ENCODE results near the gene ALOX12.
A peak's percentile ranks its signal among the peaks of the same experiment; 100 is the strongest.

The ALOX12 gene

DNA sequence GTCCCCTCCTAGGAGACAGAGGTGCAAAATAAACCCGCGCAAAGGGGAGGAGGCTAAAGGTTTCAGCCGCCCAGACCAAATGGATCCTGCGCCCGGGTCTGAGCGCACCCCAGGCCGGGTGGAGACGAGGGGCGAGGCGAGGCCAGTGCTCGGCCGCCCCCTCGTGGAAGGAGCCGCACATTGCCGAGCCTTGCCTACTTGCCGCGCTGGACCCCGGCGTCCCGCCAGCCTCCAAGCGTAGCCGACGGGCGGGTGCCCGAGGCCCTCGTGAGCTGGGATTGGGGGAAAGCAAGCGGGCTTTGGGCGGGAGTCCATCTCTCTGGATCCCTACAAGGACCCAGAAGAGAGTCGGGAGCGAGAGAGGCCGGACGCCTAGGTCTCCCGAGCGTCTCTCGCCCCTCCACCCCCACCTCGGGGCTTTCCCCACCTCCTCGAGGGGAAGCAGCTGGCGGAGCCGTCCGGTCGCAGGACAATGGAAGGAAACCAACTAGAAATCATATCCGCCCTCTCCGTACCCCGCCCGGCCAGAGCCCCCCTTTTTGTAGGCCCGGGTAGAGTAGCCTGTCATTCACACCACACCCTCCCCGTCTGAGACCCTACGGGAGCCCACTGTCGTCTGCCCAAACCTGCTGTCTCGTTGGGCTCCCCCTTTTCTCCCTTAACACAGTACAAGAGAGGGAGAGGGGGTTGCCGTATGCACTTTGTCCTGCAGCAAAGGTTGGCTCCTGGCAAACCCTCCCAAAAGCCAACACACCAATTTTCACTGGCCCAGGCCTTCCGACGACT is 26.3 kb downstream of the ALOX12 start:
- peak; percentile 75 to 76 for DNase-seq (ENCODE audit: low read depth in 2 of 2)

DNA sequence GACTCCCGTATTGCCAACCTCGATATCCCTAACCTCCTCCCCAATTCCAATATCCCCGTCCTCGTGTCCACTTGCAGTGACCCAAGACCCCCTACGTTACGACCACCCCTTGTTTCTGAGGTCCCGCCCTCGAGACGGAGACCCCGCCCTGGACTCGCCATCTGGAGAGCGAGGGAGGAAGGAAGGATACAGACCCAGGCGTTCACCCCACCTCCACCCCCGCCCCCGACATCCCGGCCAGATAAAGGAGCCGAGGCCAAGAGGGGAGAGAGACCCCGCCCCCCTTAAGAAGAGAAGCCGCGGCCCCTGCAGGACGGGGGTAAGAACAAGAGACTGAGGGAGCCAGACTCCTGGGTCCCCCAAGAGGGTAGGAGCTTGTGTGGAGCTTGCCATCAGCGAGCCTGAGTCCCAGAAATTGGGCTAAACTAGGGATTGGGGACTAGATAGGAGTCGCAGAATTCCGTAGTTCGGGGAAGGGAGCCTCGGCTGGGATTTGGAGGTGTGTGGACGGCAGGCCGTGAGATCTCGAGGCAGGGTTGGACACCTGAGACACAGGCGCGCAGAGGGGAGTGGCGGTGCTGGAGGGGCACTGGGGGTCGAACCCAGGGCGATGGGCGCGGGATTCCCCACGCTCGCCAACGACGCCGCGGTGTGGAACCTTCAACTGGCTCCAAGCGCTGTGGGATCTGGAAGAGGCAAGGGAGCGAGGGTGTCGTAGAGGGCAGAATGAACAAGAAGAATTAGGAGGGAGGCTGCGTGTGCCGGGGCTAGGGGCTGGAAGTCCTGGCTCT is 27.1 kb downstream of the ALOX12 start, which contains the start of gene BCL6B:
Gene BCL6B (plus strand): TSS at position 270 of the 791 bp plus-strand sequence. CDS start 622 bp downstream, outside the sequence.
- no peak for DNase-seq (ENCODE audit: low read depth in 2 of 2)

DNA sequence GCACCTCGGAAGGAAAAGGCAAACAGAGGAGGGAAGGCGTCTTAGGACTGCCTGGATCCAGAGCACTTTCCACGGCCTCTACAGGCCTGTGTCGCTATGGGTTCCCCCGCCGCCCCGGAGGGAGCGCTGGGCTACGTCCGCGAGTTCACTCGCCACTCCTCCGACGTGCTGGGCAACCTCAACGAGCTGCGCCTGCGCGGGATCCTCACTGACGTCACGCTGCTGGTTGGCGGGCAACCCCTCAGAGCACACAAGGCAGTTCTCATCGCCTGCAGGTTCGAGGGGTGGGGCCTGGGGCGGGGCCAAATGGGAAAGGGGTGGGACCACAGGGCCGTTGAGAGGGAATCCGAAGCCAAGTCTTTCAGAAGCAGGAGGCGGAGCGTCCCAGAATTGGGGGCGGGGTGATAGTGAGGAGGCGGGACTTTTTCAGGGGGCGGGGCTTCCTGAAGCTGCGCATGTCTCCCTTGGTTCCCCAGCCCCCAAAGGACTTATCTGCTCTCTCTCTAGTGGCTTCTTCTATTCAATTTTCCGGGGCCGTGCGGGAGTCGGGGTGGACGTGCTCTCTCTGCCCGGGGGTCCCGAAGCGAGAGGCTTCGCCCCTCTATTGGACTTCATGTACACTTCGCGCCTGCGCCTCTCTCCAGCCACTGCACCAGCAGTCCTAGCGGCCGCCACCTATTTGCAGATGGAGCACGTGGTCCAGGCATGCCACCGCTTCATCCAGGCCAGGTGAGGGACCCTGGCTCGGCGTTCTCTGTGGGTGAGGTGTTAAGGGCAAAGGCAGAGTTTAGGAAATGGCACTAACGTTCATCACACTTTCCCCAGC is 27.9 kb downstream of the ALOX12 start:
- peak; percentile 92 to 96 for DNase-seq (ENCODE audit: low read depth in 2 of 2)

DNA sequence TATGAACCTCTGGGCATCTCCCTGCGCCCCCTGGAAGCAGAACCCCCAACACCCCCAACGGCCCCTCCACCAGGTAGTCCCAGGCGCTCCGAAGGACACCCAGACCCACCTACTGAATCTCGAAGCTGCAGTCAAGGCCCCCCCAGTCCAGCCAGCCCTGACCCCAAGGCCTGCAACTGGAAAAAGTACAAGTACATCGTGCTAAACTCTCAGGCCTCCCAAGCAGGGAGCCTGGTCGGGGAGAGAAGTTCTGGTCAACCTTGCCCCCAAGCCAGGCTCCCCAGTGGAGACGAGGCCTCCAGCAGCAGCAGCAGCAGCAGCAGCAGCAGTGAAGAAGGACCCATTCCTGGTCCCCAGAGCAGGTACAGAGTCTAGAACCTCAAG is 28.5 kb downstream of the ALOX12 start:
- DNase-seq (ENCODE audit: low read depth in 2 of 2), result no peak

DNA sequence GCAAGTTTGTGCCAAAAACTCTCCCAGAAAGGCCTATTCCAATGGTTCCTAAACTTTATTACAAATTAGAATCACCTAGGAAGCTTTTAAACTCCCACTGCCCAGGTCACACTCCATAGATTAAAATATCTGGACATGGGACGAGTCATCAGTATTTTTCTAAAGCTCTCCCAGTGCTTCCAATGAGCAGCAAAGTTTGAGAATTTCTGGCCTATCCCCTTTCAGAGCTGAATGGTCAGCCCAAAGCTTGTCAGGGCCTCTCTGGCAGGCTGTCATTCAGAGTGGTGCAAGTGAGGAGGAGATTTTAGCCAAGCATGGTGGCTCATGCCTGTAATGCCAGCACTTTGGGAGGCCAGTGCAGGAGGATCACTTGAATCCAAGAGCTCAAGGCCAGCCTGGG is 29.4 kb downstream of the ALOX12 start:
- no peak for DNase-seq (ENCODE audit: low read depth in 2 of 2)

DNA sequence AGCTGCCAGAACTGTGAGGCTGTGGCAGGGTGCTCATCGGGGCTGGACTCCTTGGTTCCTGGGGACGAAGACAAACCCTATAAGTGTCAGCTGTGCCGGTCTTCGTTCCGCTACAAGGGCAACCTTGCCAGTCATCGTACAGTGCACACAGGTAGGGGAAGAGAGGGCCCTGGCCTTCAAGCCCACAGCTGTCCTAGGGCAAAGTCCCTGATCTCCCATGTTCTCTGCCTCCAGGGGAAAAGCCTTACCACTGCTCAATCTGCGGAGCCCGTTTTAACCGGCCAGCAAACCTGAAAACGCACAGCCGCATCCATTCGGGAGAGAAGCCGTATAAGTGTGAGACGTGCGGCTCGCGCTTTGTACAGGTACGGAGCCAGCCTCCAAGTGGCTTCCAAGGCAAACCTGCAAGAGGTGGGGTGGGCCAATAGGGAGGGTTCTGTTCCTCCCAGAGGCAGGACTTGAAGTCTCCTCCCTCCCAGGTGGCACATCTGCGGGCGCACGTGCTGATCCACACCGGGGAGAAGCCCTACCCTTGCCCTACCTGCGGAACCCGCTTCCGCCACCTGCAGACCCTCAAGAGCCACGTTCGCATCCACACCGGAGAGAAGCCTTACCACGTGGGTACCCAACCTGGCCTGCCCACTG is 30.7 kb downstream of the ALOX12 start:
- DNase-seq (ENCODE audit: low read depth in 2 of 2), result no peak

DNA sequence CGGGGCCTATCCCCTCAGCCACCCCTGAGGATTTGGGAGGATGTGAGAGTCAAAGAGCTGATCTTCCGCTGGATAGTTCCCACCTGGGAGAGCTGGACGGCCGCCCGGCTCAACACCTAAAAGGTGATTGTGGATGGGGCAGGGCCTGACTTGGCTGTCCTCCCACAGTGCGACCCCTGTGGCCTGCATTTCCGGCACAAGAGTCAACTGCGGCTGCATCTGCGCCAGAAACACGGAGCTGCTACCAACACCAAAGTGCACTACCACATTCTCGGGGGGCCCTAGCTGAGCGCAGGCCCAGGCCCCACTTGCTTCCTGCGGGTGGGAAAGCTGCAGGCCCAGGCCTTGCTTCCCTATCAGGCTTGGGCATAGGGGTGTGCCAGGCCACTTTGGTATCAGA is 31.5 kb downstream of the ALOX12 start:
- DNase-seq (ENCODE audit: low read depth in 2 of 2), result no peak

DNA sequence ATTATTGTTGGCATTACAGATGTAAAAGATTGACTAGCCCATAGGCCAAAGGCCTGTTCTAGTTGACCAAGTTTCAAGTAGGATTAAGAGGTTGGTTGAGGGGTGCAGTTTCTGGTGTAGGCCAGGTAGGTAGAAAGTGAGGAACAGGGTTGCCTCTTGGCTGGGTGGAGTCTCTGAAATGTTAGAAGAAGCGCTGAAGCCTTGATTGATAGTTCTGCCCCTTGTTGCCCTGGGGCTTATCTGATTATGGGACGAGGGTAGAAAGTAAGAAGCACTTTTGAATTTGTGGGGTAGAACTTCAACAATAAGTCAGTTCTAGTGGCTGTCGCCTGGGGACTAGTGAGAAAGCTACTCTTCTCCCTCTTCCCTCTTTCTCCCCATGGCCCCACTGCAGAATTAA is 33.2 kb downstream of the ALOX12 start:
- DNase-seq (ENCODE audit: low read depth in 2 of 2), result no peak

DNA sequence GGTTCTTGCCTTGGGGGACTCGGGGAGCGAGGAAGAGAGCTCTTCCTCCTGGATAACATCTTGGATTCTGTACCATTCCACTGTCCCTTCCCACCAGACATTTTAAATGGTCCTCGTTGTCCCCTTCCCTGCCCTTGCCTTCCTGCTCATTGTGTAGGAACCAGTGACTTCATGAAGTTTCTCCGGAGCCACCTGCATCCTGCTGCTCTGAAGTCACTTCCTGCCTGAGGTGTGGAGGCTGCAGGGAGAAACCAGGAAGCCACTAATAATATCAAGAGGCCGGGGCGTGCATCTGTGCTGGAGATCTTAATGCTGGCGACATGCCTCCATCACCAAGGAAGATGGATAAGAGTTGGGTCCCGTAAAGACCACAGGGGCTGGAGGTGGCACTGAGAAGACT is 33.8 kb downstream of the ALOX12 start:
- DNase-seq (ENCODE audit: low read depth in 2 of 2), result no peak

DNA sequence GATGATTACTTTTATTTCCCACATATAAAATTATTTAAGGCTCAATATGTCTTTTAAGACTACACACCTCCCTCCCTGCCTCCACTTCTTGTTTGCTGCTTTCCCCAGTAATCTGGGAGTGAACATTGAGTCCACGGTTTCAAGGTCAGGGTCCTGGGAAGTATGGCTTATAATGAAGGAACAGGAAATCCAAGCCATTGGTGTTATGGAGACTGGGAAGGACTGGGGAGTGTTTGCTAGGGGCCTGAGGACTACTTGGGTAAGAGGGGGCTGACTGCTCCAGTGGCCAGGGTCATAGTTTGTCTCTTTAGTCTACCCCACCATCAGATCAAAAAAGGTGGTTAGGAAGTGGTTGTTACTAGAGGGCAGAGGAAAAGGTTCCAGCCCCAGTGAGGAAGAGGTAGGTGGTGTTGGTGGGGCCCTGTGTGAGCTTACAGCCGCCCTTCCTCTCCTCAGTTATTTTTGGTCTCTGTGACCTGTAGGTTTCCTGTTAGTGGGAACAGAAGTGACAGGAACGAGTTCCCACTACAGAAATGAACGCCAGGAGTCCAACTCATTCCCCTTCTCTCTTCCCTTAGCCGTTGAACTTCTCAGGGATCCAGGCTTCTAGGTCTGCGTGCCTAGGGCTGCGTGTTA is 39.2 kb downstream of the ALOX12 start:
- no peak for DNase-seq (ENCODE audit: low read depth in 2 of 2)

DNA sequence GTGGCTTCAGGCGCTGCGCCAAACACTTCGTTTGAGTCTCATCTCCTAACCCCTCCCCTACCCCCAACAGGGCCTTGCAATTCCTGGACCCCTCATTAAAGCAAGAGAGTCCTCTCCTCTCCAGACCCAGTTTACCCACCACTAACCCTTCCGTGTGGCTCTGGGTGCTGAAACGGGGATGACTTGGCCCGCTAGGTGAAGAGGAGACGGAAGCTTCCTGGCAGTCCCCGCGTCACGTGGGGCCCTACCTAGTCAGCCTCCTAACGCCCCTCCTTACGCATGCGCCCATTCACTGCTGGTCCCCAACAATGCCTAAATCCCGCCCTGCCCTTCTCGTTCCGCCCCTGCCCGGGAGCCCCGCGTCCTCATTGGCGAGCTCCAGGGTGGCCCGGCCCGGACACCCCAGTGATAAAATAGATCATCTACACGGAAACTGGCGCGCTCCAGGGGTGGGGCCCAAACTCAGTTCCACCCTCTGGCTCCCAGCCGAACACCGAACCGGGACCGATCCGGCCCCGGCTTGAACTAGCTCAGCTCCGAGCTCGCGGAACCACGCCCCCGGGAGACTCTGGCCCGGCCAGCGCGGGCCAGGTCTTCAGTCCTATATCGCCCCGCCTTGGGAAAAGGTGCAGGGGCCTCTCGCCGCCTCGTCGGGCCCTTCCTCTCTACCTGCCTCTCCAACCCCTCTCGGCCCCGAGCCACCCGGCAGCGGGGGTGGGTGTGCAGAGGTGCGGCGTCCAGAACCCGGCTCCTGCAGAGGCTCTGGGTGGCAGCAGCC is 39.9 kb downstream of the ALOX12 start, which contains the start of gene SLC16A13:
Gene SLC16A13 (plus strand): TSS at position 425 of the 778 bp plus-strand sequence. CDS start 368 bp downstream, outside the sequence.
- peak; percentile 96 to 99 for DNase-seq (ENCODE audit: low read depth in 2 of 2)

DNA sequence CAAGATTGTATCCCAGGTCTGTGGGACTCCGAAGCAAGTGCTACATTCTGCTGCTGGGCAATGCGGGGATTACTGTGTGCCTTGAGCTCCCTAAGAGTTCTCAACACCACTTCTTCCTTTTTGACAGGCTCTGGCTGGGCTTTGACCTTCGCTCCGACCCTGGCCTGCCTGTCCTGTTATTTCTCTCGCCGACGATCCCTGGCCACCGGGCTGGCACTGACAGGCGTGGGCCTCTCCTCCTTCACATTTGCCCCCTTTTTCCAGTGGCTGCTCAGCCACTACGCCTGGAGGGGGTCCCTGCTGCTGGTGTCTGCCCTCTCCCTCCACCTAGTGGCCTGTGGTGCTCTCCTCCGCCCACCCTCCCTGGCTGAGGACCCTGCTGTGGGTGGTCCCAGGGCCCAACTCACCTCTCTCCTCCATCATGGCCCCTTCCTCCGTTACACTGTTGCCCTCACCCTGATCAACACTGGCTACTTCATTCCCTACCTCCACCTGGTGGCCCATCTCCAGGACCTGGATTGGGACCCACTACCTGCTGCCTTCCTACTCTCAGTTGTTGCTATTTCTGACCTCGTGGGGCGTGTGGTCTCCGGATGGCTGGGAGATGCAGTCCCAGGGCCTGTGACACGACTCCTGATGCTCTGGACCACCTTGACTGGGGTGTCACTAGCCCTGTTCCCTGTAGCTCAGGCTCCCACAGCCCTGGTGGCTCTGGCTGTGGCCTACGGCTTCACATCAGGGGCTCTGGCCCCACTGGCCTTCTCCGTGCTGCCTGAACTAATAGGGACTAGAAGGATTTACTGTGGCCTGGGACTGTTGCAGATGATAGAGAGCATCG is 42.4 kb downstream of the ALOX12 start:
- DNase-seq (ENCODE audit: low read depth in 2 of 2), result no peak

DNA sequence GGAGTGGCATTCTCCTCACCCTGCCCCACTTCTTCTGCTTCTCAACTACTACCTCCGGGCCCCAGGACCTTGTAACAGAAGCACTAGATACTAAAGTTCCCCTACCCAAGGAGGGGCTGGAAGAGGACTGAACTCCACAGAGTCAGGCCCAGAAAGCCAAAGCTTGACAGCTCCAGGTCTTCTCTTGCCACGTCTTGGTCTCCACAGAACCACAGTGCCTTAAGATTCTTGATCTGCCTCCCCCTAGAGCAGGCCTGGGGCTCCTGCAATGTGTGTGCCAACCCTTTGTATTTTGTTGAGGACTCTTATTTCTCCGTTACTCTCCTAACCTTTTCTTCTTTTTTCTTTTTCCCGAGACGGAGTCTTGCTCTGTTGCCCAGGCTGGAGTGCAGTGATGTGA is 44.0 kb downstream of the ALOX12 start:
- DNase-seq (ENCODE audit: low read depth in 2 of 2), result no peak

DNA sequence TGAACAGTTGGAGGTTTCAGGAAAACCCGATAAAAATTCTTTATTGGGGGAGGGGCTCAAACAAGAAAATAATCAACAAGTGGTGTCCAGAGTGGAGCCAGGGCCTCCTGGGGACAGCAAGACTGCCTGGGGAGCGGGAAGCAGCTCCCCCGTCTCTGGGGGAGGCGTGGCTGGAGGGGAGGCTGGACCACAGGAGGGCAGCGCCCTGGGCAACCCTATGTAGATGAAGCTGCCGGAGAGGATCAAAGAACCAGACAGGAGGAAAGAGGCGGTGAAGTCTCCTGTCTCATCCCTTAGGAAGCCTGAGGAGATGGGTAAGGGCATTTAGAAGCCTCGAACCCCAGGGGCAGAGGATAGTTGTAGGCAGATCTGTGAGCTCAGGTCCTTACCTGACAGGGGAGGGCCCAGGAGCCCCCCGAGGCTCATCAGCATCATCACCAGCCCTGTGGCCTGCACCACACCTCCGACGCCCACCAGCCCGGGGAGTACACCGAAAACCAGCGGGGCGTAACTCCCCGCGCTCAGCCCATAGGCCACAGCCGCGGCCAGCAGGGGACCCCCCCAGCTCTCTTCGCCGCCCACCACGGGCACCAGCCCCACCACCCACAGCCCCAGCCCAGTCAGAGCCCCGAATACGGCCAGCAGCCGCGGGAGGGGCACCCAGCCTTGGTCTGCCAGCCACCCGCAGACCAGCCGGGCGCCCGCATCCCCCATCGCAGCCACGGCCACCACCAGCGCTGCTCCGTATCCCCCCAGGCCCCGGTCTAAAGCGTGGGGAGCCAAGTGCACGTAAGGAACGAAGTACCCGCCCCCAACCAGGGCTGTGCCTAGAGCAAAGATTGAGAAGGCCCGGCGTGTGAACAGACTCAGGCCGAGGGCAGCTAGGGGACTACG is 46.0 kb downstream of the ALOX12 start:
- DNase-seq (ENCODE audit: low read depth in 2 of 2), result no peak

DNA sequence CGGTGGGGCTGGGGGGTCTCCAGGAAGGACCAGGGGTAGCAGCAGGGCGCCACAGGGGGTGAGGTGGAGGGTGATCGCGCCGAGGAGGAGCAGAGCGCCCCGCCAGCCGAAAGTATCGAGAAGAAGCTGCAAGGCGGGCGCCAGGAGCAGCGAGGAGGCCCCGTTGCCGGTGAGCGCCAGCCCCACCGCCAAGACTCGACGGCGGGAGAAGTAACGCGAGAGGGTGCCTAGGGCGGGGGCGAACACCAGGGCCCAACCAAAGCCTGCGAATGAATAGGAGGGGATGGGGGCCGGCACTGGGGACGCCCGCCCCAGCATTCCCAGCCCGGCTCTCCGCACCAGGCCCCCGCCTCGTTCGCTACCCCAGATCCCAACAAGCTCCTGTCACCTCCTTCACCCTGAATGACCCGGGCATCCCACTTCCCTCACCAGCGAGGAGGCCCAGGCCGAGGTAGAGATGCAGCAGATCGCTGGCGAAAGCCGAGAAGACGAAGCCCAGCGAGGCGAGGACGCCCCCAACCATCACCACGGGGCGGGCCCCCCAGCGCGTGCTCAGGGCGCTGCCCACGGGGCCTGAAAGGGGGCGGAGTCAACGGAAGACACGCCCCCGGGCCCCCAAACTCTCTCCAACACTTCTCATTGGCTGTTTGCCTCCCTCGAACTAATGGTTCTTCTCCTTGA is 46.8 kb downstream of the ALOX12 start:
- no peak for DNase-seq (ENCODE audit: low read depth in 2 of 2)

DNA sequence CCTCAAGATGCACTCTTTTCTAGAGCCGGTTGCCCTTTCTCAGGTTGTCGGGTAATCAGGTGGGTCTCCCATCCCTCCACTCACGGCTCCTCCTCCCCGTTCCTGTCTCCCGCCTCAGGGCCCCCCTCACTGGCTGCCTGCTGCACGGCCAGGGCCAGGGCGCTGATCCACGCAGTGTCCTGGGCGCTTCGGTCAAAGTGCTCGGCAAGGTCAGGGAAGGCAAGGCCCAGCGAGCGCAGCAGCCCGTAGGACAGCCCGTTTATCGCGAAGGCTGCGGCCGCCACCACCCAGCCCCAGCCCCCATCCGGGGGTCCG is 47.3 kb downstream of the ALOX12 start:
- DNase-seq (ENCODE audit: low read depth in 2 of 2), result no peak

DNA sequence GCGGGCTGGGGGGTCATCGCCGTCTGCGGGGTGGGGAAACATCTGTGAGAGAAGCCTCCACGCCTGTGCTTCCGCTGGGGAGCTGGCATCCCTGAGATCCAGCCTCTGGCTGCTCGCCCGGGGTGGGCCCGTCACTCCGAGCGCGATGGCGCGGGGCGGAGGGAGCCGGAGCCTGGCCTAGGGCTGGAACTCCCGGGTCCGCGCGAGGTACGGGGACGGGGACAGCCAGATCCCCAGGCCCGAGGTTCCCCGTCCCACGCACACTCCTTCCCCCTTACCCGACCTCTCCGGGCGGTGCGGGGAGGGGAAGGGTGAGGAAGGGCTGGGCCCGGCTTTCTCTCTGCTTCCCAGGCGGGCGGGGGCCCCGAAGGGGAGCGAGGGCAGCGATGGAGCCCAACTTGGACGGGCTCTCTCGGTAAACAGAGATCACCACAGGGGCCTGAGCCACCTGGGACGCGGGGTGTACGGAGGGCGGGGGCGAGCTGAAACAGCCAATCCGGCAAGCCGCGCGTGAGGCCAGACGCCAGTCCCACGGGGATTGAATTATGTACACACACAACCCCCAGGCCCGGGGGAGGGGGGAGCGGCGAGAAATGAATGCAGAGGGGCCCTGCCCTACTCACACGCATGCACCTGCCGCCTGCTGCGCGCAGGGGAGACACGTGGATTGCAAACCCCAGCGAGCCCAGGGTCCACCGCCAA is 47.8 kb downstream of the ALOX12 start, which contains the start of gene SLC16A11:
Gene SLC16A11 (minus strand): TSS at position 596 of the 702 bp plus-strand sequence. CDS start 579 bp downstream, at position 17.
- no peak for DNase-seq (ENCODE audit: low read depth in 2 of 2)
